Keratinocyte (primary cell): ENCODE results near the gene SMARCD3.

ENCODE experiments used
- CTCF ChIP-seq, 3 experiments: IDR thresholded peaks in 1 of 3; conservative IDR thresholded peaks in 1 of 3; optimal IDR thresholded peaks in 1 of 3; 2 replicates in 2 of 3; 3 replicates in 1 of 3; pipeline versions ENCODE3 to v1.5.1; 2011; ENCODE audit warnings: low read length in 3 of 3, mild to moderate bottlenecking in 3 of 3, moderate library complexity in 2 of 3, control low read depth in 1 of 3, inconsistent platforms in 1 of 3; ENCODE audit not compliant: insufficient read depth in 2 of 3; ENCODE audit errors: extremely low read depth in 1 of 3
- EZH2 ChIP-seq: IDR thresholded peaks from one replicate; pipeline ENCODE4 v1.6.1; 2012; ENCODE audit warnings: inconsistent platforms, mild to moderate bottlenecking, low read length, moderate library complexity

- TF ChIP-seq CTCF (optimal IDR thresholded peaks at IDR 0.05 in 1 of 3, IDR thresholded peaks at IDR 0.05 in 1 of 3, conservative IDR thresholded peaks at IDR 0.05 in 1 of 3; ENCODE audit: extremely low read depth in 1 of 3, insufficient read depth in 2 of 3, low read length in 3 of 3) (no peak), EZH2 (no peak)
These were observed 4.6 kb upstream of the SMARCD3 start for GRCh38 chr7:151252961-151253711.
